Lung microvascular endothelial cell (primary cell): ENCODE data around the gene CYP4A22. TPM values are rescaled to one million over a fixed set of nuclear protein-coding genes. Genes with fewer than 3 reads are reported as not detected.
"Not testable (repeated sequence)": the region's sequence is repeated elsewhere in the genome, so short reads cannot be mapped to it uniquely, and the experiment has no call there.

Experiments used
- DNase-seq, 2 donors: peaks; one replicate each; pipeline versions ENCODE4 v3.0.0 to v3.0.0-alpha.2; 2010; ENCODE audit warnings: low read depth in 2 of 2
- total RNA-seq: library from RNA; depleted of rRNA; stranded (reverse); fragments of >200 nt; gene quantifications from 2 replicates; pipeline ENCODE4 v1.2.1, GENCODE V29; 2014

Gene CYP4A22
- total RNA-seq, 1 donor from 2014 or later = not detected

DNA sequence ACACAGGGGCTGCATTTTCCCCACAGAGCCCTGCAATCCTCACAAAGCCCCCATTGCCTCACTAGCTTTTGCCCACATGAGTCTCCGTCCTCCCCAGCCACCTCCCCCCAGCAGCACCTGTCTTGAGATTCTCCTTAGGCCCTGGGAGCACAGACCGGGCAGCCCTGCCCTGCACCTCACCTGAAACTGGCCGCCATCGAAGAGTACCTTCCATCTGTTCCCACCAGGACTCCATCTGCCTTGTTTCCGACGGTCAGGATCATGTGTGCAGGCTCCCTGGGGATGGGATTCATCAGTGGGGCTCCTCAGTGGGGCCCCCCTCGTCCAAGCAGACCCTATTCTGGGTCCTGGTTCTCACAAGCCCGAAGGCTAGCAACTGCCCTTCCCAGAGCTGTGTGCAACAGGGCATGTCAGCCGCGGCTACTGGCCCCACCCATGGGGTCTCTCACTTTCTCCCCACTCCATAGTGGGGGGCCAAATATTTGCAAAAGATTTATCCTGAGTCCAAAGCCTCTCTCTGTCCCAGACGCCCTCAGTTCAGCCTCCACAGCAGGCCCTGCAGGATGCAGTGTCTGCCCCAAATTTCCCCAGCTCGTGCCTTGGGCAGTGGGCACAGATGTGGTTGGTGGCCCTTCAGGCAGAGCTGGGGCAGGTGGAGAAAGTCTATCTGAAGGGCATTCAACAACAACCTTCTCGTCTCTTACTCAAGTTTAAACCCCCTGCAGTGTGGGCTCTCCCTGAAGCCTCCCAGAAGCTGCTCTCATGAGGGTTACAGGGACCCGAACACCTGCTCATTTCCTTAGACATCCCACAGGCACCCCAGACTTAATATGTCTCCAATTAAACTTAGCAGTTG lies 47.8 kb downstream of the CYP4A22 start:
- DNase-seq = no peak

DNA sequence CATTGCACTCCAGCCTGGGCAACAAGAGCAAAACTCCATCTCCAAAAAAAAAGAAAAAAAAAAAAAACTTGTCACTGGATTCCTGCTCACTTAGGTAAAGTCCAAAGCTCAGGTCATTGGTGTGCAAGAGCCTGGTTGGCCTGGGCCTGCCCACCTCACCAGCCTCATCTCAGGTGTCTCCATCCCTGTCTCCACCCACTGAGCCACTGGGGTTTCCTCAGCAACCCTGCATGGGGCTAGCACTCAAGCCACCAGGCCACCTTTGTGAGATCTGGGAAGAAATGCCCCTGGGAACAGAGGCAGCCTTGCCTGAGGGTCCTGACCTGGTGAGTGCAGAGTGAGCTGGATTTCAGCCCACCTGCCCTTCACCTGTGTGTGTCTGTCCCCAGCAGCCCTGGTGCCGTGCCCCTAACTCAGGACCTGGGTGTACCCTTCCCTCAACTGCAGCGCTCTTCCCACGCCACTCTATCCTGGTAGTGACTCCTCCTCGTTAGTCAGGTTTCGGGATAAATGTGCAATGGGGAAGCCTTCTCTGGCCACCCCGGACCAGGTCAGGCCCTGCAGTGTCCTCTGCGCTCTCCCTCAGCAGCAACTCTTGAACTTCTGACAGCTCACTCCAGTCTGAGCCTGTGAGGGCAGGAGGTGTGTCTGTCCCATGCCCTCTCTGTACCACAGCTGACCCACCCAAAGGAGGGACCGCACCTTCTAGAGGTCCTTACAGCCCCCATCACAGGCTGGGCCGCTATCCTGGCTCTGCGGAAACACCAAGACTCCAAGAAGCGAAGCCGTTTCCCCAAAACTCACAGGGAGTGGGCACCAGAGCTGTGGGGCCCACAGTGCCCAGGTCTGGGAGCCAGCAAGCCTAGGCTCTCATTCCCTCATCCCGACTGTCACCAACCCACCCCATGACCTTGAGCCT lies 49.3 kb downstream of the CYP4A22 start:
- DNase-seq = no peak

DNA sequence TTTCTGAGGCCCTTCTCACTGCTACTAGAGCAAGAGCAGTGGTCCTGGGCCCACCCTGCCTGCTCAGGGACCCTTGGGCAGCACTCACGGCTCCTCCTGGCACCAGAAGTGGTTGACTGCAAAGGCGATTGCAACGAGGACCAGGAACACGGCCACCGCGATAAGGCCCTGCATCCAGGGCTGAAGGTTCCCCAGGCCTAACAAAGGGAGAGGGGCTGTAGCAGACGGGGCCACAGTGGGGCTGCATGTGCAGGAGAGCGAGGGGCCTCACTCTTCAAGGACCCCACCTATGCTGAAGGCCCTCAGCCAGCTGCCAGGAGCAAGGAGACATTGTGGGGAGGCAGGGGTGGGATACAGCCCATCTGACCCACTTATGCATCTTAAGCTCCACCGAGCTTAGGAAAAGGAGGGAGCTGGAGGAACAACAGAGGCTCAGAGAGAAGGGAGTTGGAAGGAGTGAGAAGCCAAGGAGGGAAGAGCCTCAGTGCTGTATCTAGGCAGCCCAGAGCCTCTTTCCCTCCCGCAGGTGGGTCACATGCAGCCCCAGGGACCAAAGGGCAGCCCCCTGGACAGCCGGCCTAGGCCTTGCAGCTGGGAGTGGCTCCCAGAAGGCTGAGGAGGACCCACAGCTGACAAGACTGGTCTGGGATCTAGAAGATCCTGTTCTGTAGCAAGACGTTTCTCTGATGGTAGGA lies 50.1 kb downstream of the CYP4A22 start:
- no peak for DNase-seq

DNA sequence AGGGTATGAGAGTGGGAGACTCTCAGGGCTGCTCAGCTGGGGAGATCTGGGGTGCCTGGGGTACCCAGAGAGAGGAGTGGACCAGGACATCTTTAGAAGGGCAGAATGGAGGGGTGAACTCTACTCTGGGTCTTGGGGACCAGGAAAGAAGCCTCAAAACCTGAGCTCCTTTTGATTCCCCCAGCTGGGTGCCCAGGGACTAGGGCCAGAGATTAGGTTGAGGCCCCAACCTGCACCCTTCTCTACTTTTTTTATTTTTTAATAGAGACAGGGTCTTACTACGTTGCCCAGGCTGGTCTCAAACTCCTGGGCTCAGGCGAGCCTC lies 50.6 kb downstream of the CYP4A22 start:
- no peak for DNase-seq

DNA sequence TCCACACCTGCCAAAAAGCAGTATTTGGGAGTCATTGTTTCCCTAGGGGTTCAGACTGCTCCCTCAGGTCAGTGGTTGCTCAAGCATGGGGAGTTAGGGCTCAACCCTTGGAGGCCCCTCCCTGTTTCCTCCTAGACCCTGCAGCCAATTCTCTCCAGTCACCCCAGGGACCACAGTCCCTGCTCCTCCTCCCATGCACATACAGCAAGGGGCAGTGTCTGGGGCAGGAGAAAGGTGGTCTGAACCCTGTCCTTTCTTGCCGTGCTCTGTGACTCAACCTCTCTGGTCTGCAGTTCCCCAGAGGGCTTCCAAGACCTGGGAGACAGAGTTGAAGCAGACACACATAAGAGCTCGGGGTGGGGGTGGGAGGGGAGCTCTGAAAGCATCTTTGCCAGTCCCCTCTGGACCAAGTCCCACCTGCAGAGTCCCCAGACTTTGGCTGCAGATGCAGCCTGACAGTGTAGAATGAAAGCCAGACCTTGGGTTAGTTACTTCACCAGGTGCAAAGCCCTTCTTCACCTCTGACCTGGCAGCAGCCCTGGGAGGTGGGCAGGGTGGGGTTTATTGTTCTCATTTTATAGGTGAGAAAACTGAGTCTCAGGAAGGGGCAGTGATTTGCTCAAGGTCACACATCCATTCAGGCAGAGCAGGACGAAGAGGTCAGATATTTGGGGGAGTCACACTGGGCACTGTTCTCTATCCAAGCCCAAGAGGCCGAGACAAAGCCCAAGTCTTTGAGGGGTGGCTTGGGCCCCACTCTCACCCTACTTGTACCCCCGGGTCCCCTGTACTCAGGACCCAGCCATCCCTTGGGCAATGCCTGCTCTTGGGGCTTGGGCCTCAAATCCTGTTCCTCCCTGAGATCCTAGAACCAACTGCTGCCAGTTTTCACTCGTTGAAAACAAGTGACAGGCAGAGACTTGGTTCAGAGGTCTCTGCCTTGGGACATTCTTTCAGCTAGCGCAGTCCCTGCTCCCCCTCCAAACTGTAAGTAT lies 51.8 kb downstream of the CYP4A22 start:
- DNase-seq = no peak

DNA sequence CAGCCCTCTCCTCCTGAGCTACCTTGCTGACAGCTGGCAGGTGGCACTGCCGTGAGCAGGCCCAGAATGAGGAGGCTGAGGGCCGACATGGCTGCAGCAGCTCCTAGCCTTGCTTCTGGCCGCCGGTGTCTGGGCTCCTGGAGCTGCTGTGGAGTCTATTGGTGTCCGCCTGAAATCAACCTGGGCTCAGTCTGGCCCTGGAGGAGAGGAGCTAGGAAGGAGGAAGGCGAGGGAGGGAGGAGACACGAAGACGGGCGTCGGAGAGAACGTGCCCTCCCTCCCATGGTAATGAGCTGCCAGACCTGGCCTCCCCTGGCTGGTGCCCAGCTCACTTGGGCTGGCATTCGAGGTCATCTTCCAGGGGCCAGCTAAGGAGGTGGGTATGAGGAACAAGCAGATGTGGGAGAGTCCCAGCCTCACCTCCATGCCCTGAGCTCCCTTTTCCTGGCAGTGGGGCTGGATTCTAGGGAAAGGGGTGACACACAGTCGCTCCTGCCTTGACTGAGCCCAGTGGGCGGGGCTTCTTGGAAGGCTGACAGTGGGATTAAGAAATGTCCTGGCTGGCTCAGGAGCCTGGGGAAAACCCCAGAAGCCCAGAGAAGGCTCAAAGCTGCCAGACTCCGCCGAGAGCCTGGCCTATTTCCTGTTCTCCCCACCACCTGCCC lies 52.7 kb downstream of the CYP4A22 start, which contains the start of gene PDZK1IP1:
Gene PDZK1IP1 (minus strand): TSS at position 193 of the 665 bp plus-strand sequence. CDS start 104 bp downstream, at position 89.
- peak in 1 of 2 donors; percentile 77 for DNase-seq

DNA sequence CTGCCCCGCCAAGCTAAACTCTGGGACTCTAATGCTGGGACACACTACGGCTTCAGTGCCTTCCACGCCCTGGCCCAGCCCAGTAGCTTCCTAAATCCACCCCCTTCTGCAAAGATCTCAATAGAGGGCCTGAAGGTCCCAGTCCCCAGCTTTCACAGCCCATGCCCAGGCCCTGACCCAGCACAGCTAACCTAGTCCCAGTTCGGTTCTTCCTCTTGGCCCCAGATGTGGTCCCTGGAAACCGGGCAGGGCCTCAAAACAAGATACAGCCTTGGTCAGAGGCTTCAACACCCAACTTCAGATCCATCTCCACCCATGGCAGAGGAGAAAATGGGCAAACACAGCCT lies 53.2 kb downstream of the CYP4A22 start:
- DNase-seq = no peak

DNA sequence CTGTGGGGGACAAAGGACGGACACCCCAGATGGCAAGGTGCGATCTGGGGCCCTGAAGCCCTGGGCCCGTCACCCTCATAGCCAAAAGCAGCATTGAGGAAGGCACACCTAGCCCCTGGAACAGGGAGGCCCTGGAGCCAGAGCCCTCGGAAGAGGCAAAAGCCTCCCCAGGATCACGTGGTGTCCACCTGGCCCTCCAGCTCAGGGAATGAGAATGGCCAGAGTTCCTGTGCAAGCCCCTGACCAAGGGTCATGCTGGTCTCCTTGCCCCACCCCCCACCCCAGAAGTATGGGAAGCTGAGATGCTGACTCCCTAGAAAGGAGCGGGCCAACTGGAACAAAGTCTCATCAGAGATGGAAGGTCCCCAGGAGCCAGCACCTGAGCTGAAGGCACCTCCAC lies 53.6 kb downstream of the CYP4A22 start:
- DNase-seq = no peak

DNA sequence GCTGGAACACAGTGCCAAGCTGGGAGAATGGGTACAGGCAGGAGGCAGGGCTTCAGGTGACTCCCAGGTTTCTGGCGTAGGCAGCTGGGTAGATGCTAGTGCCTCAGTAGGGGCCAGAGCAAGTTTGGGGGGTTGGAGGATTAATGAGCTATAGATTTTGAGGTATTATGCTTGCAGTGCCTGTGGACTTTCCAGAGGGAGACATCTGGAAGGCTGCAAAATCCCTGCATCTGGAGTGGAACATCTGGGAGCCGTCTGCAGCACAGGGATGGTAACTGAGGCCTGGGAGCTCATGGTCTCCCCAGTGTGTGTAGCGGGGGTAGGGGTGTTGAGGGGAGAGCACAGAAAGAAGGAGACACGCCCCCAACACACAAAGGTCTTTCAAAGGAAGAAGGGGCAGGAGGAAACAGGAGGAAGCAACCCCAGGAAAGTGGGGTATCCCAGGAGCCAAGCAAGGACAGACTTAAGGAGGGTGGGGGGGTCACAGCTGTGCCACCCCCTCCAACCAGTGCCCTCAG lies 54.8 kb downstream of the CYP4A22 start:
- DNase-seq = no peak

DNA sequence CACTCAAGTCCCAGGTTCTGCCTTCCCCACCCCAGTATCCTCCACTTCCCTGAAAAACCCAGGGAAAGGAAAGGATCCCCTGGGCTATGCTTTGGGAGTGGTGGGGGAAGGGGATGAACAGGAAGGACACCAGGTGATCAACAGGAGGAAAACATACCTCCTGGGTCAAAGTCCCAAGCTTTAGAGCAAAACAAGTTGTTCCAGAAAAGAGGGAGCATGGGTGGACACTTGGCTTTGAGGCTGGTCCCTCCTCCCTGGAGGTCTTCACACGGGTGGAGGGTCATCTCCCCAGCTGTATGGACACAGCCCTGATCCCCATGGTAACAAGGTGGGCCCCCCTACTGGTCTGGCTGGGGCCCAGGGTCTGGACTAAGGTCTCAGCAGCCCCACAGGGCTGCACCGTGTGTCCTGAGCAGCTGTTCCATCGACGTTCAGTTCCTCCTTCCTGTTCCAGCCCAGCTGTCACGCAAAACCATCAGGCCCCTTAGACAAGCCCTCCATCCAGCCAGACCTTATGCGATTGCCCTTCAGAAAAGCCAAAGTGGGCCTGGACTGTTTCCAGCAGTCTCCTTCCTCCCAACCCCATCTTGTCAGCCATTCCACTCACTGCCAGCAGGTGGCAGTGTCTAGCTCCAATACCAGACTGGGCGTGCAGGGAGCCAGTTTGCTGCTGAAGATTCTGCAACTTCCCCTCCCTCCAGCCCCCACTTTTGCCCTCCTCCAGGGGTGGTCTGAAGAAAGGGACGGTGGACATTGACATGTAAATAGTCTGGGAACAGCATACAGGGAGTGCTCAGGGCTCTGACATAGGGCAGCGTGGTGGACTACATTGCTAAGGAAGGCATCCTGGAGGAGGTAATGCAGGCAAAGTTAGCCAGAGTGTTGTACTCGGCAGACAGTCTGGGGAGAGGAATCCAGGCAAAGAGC lies 55.5 kb downstream of the CYP4A22 start:
- DNase-seq = peak; percentile 72 to 79

DNA sequence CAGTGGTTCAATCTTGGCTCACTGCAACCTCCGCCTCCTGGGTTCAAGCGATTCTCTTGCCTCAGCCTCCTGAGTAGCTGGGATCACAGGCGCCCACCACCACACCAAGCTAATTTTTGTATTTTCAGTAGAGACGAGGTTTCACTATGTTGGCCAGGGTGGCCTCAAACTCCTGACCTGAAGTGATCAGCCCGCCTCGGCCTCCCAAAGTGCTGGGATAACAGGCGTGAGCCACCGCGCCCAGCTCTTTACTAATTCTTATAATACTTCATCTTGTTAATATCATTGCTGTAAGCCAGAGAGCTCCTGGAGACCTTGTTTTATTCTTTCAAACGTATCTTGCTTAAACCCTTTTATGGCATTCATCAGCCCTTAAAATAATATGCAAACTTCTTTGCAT lies 56.3 kb downstream of the CYP4A22 start:
- not testable (repeated sequence) for DNase-seq

DNA sequence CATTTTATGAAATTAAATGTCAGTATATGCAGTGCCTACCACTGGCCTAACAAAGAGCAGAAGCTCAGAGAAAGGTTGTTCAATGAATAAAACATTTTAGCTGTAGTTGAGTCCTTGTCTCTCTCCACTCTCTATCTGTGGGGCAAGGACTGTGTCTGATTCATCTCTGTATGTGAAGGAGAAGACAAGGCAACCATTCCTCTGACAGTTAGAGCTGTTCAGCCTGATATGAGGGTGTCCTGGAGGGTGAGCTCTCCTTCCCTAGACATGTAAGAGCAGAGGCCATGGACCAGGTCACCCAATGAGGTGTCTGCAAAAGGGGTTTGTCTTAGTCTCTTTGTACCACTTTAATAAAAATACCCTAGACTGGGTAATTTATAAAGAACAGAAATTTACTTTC lies 57.1 kb downstream of the CYP4A22 start:
- DNase-seq = no peak

DNA sequence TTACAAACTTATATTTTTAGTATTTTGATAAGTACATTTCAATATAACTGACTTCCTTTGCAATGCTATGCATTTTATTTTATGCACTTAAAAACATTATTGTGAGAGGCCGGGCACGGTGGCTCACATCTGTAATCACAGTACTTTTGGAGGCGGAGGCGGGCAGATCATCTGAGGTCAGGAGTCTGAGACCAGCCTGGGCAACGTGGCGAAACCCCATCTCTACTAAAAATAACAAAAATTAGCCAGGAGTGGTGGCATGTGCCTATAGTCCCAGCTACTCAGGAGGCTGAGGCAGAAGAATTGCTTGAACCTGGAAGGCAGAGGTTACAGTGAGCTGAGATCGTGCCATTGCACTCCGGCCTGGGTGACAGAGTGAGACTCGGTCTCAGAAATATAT lies 58.7 kb downstream of the CYP4A22 start:
- not testable (repeated sequence) for DNase-seq

DNA sequence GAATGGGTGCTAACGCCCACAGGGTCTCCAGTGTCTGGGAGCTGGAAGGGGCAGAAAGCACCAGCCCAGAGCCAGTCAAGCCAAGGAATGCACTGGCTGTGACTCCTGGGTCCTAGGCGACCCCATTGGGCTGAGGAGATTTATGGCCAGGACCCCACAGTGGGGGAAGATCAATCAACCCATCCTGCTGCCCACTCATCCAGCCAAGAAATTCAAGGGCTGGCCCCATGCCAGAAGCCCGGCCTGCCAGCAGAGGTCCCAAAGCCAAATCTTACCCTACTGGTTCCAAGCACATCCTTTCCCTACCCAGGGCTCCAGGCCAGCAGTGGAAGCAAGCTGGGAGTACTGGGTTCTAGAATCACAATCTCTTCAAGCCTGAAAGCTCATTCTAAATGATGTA lies 59.4 kb downstream of the CYP4A22 start:
- no peak for DNase-seq

DNA sequence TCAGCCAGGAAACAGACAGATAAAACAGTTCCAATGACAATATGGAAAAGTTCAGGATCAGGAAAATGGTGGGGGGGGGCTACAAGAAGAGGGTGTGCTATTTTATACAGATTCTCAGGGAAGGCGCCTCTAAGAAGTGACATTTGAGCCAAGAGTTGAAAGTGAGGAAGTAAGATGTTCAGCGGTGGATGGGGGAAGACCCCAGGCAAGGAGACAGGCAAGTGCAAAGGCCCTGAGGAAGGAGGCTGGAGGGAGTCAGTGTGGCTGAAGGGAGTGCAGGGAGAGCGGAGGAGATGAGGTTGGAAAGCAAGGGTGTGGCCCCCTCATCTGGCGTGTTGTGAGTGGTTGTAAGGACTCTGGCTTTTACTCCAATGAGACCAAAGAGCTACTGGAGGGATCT lies 61.0 kb downstream of the CYP4A22 start:
- DNase-seq = no peak
